GM19193 (cell line): ENCODE measurements around the gene AP1B1.

Source experiments
- POLR2A ChIP-seq: IDR thresholded peaks from 4 replicates; pipeline ENCODE4 v1.6.1; 2011; ENCODE audit not compliant: insufficient read depth, insufficient read length; ENCODE audit errors: extremely low read depth

The AP1B1 gene

DNA sequence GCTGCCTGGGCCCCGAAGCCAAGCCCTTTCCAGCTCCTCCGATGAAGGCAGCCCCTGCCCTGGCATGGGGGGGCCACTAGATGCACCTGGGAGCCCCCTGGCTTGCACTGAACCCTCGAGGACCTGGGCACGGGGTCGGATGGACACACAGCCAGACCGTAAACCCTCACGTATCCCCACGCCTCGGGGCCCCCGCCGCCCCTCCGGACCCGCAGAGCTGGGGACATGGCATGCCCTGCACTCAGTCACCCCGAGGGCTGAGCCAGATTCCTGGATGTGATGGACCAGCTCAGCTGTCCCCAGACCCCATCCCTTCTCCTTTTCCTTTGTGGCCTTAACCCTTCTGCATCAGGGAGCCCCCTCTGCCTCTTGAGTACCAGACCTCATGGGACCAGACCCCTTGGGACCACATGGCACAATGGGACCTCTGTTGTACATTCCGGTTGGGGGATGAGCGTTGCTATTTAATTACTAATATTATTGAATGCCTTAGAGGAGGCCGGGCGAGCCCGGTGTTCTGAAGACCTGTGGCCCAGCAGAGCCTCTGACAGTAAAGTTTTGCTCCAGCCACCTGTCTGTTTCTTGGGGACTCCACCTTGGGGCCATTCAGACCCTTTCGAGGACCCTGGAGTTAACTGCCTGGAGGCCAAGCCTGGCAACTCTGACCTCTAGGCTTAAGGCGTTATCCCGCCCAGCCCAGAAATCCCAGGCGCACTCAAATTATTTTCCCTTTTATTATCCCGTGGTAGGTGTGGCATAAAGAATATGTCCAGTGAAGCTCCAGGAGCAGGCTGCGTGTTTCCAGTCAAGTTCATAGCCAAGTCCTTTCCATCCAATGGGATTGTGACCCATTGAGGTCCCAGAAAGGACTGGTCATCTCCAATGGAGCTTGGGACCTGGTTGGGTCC, 75.9 kb downstream of the AP1B1 start:
- no peak for TF ChIP-seq POLR2A

DNA sequence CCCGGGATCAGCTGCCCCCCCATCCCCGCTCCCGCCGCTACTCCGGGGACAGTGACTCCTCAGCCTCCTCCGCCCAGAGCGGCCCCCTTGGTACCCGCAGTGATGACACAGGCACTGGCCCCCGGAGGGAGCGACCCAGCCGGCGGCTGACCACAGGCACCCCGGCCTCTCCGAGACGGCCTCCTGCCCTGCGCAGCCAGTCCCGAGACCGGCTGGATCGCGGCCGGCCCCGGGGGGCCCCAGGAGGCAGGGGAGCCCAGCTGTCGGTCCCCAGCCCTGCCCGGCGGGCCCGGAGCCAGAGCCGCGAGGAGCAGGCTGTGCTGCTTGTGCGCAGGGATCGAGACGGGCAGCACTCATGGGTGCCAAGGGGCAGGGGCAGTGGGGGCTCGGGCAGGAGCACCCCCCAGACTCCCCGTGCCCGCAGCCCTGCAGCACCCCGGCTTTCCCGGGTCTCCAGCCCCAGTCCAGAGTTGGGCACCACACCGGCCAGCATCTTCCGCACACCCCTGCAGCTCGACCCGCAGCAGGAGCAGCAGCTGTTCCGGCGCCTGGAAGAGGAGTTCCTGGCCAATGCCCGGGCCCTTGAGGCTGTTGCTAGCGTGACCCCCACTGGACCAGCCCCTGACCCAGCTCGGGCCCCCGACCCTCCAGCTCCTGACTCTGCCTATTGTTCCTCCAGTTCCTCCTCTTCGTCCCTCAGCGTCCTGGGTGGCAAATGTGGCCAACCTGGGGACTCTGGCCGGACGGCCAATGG, 76.7 kb downstream of the AP1B1 start:
- no peak for TF ChIP-seq POLR2A

DNA sequence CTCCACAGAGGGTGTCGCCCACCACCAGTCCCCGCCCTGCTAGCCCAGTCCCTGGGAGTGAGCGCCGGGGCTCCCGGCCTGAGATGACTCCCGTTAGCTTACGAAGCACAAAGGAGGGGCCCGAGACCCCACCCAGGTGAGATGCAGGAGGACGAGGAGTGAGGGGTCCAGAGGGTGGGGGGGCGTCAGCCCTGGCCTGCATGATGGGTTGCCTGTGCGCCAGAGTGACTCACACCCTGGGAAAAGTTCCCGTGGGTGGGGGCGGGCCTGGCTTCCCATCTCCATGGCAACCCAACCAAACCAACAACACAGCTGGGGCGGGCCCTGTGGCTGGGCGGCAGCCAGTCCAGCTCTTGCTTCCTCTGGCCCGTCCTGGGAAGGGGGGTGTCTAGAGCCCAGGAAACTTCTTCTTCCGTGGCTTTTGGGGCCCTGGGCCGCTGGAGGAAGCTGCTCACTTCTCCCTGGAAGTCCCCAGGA, 77.5 kb downstream of the AP1B1 start:
- TF ChIP-seq POLR2A: no peak

DNA sequence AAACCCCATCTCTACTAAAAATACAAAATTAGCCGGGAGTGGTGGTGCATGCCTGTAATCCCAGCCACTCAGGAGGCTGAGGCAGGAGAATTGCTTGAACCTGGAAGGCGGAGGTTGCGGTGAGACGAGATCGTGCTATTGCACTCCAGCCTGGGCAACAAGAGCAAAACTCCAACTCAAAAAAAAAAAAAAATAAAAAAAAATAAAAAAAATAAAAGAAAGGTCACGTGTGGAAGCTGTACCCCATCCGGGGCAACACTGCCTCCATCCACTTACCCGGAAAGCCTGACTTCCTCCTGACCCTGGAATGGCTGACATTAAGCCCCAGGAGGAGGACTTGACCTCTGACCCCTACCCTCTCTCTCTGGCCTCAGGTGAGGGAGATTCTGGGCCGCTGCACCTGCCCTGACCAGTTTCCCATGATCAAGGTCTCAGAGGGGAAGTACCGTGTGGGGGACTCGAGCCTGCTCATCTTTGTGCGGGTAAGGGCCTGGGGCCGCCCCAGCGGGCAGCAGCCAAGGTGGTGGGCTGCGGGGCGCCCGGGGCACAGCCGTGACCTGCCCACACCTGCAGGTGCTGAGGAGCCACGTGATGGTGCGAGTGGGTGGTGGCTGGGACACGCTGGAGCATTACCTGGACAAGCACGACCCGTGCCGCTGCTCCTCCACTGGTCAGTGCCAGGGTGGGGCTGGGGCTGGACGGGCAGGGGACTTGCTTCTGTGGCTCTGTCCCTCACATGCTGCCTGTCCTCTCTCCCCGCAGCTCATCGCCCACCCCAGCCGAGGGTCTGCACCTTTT, 78.1 kb downstream of the AP1B1 start:
- no peak for TF ChIP-seq POLR2A

DNA sequence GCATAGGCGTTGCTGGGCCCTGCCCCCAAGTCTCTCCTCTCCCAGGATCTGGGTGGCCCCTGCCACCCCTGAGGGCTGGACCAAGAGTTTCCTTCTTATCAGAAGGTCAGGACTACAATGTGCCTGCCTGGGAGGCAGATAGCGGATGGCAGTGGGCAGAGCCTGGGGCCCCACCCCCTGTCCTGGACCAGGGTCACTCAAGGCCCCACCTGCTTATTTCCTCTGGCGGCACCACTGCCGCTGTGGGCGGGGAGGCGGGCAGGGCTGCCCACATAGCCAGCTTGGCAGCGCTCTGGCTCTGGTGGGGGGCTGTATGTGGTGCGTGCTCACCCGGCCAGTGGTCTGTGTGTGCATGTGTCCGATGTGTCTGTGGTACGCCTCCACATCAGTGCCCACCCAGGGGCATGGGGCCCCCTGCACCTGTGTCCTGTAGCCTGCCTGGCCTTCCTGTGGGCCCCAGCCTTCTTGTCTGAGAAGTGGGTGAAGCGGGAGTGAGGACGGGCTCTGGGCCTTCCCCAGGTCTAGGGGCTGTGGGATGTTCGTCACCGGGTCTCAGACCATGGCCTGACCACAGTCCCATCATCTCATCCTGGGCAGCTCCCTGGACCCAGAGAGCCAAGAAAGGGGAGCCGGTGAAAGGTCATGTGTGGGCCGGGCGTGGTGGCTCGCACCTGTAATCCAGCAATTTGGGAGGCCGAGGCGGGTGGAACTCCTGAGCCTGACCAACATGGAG, 78.9 kb downstream of the AP1B1 start:
- TF ChIP-seq POLR2A: no peak

DNA sequence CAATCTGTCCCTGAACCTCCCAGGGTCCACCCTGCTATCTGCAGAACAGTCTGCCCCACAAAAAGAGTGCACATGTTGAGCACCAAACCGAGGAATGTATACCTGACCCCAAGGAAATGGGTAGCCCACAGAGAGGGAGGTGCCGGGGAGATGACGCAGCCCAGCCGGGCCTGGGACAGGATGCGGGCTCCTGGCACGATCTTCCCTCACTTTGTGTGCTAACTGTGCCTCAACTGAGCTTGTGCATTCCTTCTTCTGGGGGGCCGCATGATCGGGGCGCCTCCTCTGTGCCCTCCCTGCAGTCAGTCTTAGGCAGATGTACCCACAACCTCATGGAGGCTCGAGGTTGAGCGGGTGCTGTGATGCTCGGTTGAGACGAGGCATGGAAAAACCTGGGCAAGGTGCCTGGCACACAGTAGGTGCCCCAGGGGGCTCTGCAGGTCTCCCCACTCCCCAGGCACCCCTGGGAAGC, 79.5 kb downstream of the AP1B1 start:
- TF ChIP-seq POLR2A: no peak

DNA sequence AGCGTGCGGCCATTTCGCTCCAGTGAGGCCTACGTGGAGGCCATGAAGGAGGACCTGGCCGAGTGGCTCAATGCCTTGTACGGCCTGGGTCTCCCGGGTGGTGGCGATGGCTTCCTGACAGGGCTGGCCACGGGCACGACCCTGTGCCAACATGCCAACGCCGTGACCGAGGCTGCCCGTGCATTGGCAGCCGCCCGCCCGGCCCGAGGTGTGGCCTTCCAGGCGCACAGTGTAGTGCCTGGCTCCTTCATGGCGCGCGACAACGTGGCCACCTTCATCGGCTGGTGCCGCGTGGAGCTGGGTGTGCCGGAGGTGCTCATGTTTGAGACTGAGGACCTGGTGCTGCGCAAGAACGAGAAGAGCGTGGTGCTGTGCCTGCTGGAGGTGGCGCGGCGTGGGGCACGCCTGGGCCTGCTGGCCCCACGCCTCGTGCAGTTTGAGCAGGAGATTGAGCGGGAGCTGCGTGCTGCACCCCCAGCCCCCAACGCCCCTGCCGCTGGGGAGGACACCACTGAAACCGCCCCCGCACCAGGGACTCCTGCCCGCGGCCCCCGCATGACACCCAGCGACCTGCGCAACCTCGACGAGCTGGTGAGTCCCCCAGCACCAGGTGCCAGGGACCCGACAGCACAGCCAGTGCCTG, 80.1 kb downstream of the AP1B1 start:
- no peak for TF ChIP-seq POLR2A

DNA sequence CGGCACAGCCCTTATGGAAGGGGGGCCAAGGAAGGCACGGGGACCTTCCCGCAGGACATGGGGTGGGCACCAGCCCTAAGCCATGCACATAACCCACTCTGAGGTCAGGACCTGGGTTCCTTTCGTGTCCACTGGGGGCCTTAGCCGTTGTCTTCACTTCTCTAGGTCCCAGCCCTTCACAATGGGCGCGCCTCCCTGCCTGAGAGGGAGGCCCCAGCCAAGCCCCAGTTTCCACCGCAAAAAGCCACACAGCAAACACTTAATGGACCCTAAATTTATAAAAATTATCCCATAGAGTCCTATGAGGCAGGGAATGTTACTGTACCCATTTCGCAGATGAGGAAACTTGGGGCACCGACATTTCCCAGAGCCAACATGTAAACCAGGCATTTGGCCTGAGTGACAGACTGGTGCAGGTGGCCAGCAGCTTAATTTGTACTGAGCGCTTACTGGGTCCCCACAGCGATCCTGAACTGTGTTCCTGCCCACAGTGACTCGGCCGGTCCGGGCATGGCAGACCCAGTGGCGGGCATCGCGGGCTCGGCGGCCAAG, 80.7 kb downstream of the AP1B1 start:
- no peak for TF ChIP-seq POLR2A

DNA sequence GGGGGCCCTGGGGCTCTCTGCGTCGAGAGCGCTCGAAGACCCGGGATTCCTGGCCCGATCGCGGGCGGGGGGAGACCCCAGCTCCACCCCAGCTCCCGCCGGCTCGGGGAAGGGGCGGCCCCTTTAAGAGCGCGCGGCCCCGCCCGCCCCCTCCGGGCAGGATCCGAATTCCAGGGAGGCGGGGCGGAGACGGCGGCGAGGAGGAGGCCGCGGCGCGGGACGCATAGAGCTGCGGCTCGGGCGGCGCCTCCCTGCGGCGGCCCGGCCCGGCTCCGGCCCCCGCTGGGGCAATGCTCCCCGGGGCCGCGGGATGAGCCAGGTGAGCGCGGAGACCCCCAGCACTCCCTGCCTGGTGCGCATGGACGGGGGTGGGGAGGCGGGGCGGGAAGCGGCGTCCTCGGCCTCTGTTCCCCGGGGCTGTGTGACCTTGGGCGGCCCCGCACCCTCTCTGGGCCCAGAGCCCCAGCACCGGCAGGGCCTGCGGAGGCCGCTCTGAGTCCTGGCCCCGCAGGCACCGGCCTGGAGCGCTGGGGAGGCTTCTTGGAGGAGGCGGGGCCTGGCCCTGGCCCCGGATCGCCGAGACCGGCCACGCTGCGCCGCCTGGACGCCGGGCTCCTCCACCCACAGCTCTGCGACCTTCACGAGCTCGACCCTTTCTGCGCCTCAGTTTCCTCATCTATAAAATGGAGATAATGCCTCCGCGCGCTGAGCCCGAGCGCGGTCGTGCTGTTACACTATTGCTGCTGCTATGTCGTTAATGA, 81.4 kb downstream of the AP1B1 start:
- no peak for TF ChIP-seq POLR2A

DNA sequence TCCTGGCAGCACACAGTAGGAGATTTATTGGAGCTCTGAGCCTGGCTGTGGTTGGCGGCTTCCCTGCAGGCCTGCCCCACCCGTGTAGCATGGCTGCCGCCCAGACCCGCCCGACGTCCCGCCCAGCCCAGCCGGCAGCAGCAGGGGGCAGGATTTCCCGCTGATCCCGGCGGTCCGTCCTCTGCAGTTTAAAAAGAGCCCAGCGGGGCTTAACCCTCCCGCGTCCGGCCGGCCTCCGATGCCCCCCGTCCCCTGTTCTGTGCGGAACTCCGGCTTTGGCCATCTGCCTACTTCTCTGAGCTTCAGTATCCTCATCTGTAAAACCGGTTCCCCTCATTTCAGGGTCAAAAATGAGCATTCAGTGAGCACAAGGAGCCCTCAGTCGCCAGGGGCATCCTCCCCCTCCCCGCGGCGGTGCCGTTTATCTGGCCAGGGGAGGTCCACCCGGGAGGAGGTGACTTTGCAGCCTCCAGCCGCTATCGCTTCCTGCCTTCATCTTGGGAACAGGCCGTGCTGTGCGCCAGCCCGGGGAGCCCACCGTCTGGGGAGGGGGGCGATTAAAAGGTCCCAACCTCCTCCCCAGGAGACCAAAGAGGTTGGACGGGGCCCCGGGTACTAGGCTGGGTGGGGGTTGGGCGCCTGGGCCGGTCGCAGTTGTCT, 82.1 kb downstream of the AP1B1 start, which contains the start of gene GAS2L1:
GAS2L1 (plus strand) TSS at position 476 of the 660 bp plus-strand sequence. CDS start 1,456 bp downstream, outside the sequence.
- TF ChIP-seq POLR2A: no peak

DNA sequence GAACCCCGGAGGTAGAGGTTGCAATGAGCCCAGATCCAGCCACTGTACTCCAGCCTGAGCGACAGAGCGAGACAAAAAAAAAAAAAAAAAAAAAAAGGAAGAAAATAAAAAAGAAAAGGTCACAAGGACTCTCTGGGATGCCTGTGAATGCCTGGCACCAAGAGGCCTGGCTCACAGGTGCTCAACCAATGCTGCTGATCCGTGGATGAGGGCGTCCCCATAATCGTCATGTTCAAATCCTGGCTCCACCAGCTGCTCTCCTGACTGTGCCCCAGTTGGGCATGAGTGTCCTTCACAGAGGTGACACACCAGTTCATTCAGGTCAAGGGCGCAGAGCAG, 82.6 kb downstream of the AP1B1 start:
- TF ChIP-seq POLR2A: no peak
